Central memory CD4-positive, alpha-beta T cell (primary cell): ENCODE measurements around the gene ATP6V1E1.
"Not testable (repeated sequence)": the region's sequence is repeated elsewhere in the genome, so short reads cannot be mapped to it uniquely, and the experiment has no call there.

Experiments
- DNase-seq: peaks from one replicate; pipeline ENCODE4 v3.0.0; 2022
- total RNA-seq, 3 experiments: gene quantifications; one replicate each; lab custom pipeline; 2026; lab: John Stamatoyannopoulos, UW

The ATP6V1E1 gene
- 42.4 to 131 (median 88.6) reads per million in 3 experiments for total RNA-seq

DNA sequence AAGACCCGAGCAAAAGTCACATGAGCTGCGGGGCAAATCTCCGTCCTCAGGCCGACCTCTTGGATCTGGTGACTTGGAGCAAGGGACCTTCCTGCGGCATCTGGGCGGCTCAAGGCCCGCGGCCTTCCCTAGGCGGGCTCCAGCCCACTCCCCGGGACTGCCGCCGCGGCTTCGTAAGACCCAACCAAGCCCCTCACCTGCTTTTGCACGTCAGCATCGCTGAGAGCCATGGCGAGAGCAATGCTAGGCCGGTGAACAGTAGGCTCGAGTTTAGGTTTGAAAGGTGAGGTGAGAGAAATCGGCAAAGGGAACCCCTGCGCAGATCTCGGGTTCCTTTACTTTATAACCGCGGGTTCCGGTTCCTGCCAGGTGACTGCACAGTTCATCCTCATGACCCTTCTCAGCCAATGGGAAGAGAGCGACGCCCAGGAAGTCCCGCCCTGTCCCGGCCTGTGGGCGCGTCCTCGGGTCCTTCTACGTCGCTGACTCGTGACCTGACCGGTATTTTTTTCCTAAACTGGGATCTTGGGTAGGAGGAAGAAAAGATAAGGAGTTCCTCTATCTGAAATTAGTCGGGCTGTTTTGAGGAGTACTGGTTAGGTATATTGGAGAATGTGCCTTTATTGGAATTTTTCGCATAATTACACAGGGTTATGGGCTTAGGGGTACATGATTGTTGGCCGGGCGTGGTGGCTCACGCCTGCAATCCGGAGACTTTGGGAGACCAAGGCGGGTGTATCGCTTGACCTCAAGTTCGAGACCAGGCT, at the start of gene ATP6V1E1:
Gene ATP6V1E1, minus strand, starts transcription at position 344 of the 767 bp plus-strand sequence. Its CDS starts 114 bp downstream, at position 230.
- peak; percentile 93 for DNase-seq

DNA sequence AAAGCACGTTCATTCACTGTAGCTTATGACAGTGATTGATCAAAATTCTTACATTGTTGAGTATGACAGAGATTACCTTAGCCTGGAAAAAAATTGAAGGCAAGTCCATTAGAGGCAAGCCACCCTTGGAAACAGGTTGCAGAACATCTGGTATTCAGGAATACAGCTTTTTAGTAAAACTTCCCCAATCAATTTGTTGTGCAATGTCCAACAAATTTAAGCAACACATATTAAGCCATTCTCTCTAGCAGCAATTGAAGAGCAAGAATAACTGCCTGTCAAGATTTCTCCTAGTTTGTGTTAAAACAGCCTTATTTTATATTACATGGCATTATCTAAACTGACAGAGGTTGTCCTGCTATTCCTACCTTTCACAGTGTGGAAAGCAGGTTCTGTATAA, 47.0 kb upstream of the ATP6V1E1 start:
- DNase-seq = no peak

- DNase-seq = no peak
Measured at GRCh38 chr22:17674152-17674551, 45.6 kb upstream of the ATP6V1E1 start.

- no peak for DNase-seq
Measured at GRCh38 chr22:17672417-17672991, 44.0 kb upstream of the ATP6V1E1 start.

DNA sequence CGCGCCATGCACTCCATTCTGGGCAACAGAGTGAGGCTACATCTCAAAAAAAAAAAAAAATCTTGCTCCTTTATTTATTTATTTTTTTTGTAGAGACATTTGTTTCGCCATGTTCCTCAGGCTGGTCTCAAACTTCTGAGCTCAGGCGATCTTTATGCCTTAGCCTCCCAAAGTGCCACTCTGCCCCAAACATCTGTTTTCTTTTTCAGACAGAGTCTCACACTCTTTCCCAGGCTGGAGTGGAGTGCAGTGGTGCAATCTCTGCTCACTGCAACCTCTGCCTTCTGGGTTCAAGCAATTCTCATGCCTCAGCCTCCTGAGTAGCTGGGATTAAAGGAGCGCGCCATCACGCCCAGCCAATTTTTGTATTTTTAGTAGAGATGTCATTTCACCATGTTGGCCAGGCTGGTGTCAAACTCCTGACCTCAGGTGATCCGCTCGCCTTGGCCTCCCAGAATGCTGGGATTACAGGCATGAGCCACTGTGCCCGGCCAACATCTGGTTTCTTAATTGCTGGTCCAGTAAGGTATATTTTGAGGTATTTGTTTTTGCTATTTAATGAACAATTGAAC, 43.1 kb upstream of the ATP6V1E1 start:
- DNase-seq = not testable (repeated sequence)

- no peak for DNase-seq
Measured at GRCh38 chr22:17665854-17666253, 37.3 kb upstream of the ATP6V1E1 start.

GRCh38 chr22:17665248-17665647, 36.7 kb upstream of the ATP6V1E1 start:
- DNase-seq = no peak

DNA sequence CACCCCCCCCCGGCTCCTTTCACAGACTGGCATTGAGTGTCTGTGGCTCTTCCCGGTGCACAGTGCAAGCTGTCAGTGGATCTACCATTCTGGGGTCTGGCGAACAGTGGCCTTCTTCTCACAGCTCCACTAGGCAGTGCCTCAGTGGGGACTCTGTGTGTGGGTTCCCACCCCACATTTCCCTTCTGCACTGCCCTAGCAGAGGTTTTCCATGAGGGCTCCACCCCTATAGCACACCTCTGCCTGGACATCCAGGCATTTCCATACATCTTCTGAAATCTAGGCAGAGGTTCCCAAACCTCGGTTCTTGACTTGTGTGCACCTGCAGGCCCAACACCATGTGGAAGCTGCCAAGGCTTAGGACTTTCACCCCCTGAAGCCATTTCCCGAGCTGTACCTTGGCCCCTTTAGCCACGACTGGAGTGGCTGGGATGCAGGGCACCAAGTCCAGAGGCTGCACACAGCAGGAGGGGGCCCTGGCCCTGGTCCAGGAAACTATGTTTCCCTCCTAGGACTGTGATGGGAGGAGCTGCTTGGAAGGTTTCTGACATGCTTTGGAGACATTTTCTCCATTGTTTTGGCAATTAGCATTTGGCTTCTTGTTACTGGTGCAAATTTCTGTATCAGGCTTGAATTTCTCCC, 36.0 kb upstream of the ATP6V1E1 start:
- no peak for DNase-seq

DNA sequence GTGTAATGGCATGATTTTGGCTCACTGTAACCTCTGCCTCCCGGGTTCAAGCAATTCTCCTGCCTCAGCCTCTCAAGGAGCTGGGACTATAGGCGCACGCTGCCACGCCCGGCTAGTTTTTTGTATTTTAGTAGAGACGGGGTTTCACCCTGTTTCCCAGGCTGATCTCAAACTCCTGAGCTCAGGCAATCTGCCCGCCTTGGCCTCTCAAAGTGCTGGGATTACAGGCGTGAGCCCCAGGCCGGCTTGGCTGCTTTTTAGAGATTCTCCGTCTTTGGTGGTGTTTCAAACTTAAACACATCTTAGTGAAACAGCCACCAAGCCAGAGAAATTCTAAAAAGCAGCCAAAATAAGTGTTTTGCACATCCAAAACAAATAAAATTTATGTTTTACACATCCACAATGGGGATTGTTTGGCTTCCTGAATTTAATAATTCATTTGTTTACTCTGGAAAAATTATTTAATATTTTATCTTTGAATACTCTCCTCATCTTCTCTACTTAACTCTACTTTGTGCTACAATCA, 28.4 kb upstream of the ATP6V1E1 start:
- no peak for DNase-seq

- DNase-seq = no peak
Measured at GRCh38 chr22:17655289-17655688, 26.7 kb upstream of the ATP6V1E1 start.

DNA sequence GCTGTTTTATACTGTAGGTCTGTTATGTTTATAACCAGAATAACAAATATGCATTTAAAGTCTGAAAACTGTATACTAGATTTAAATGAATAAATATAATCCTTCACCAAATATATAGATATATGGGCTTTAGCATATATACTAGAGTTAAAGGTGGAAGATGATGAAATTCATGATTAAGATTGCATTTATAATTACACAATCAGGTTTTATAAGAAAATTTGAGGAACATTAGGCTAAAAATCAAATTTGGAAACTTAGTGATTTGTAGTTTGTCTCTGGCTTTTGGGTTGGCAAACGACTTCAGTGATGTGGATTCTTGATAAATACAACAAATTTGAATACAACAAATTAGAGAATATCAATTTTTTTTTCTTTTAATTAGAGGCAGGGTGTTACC, 20.0 kb upstream of the ATP6V1E1 start:
- DNase-seq = no peak

- DNase-seq = no peak
Measured at GRCh38 chr22:17647991-17648390, 19.4 kb upstream of the ATP6V1E1 start.

DNA sequence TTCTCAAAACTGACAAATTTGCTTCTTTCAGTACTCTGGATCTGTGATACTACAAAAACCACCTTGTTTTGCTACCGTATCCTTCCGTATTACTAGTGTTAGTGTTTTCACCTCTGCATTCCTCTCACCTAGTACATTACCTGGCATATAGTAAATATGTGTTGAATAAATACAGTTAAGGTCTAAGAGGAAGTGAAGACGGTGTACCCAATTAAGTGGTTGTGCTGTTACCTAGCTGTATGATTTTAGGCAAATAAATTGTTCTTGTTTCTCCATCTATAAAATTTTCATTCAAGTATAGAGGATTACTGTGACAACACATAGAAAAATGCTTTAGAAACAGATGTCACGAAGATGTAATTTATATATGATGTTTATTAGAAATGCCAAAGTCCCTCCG, 18.9 kb upstream of the ATP6V1E1 start:
- no peak for DNase-seq

GRCh38 chr22:17642357-17642756, 13.8 kb upstream of the ATP6V1E1 start:
- DNase-seq = not testable (repeated sequence)

- DNase-seq = no peak
Measured at GRCh38 chr22:17641269-17641668, 12.7 kb upstream of the ATP6V1E1 start.

DNA sequence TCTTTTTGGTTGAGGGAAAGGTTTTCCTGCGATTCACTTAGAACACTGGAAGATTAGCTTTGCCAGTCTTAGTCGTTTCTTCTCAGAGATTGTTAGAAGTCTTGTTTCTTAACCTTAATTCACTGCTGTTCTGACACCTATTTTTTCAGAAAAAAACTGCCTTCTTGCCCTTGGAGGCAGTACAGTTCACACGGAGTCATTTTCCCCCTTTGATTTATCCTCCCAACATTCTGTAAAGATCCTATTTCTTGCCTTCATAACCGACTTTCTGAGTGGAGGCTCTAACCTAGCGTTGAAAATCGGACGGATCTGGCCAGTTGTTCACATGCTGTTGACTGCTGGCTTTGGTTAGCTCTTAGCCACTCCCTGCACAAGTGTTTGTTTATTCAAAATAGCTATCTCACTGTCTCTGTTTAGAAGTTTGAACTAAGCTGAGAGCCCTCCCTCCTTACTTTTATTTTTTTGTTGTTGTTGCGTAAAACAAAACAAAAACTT, 10.7 kb upstream of the ATP6V1E1 start:
- peak; percentile 23 for DNase-seq

DNA sequence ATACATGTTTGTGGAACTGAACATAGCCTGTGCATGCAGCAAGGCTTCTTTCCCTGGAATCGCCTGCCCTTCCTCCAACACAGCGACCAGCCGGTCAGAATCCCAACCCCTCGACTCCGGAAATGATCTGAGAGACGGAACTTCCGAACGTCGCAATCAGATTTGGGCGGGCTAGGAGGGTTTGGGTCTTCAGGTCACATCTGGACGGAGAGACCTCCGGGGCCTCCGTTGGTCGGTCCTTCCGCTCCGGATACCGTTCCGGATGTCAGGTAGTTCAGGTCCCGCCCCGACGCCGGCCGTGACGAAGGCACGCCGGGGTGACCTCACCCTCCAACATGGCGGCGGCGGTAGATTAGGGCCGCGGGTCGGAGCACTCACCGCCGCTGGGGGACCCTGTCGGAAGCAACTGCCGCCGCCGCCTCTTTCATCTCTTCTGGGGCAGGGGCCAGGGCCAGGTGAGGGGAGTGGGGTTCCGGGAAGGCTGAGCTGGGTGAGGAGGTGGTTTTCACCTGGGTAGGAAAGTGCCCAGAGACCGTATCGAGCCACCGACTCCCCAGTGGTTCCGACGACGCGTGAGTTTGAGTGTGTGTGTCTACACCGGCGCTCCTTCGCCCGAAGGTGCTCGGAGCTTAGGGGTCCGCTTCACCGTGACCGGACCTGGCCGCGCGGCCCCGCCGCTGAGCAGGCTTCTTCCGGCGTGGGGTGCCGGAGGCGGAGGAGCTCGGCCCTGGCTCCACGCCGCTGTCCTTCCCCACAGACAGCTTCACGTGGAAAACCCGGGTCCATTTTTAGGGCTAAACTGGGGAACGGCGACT, 10.1 kb upstream of the ATP6V1E1 start, which contains the start of gene BCL2L13:
Gene BCL2L13, plus strand, starts transcription at position 326 of the 815 bp plus-strand sequence. CDS start 16,955 bp downstream, outside the sequence.
- peak; percentile 87 for DNase-seq

DNA sequence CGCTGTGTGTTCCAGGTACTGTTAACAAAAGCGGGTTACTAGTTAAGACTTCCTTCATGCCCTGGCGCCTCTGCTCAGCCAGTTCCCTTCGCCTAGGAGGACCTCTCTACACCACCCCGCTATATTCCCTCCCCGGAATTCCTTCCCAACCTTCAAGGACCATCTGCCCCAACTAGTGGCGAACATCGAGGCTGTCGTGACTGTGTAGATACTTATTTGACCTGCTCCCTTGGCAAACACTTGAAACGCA, 9.6 kb upstream of the ATP6V1E1 start:
- no peak for DNase-seq

DNA sequence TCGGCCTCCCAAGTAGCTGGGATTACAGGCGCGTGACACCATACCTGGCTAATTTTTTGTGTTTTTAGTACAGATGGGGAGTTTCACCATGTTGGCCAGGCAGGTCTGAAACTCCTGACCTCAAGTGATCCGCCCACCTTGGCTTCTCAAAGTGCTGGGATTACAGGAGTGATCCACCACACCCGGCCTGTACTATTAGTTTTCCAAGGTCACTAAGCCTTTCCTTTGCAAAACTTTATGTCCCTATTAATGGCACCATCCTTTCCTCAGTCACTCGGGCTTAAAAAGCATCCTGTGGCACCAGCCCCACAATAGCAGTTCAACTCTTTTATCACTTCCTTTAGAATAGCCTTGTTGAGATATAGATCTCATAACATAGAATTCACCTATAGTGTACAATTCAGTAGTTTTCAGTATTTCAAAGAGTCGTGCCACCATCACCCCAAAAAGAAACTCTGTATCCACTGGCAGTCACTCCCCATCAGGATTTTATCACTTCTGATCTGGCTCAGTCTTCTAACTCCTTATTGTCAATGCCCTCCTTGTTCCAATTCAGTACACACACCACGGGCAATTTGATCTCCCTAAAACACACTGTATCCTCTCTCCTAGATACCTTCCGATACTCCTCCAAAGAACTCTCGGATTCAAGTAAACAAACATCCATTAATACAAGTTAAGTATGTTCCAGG, 9.1 kb upstream of the ATP6V1E1 start:
- DNase-seq = no peak

- DNase-seq = not testable (repeated sequence)
Measured at GRCh38 chr22:17636850-17637249, 8.3 kb upstream of the ATP6V1E1 start.

DNA sequence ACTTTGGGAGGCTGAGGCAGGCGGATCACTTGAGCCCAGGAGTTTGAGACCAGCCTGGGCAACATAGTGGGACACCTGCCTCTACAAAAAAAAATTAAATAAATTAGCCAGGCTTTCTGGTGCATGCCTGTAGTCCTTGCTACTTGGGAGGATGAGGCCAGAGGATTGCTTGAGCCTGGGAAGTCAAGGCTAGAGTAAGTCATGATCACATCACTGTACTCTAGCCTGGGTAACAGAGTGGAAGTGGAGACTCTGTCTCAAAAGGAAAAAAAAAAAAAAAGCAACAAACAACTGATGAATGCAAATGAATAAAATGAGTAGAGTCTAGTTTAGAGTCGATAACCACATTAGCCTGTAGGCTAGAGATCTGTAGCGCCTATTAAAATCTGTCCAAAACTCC, 6.1 kb upstream of the ATP6V1E1 start:
- no peak for DNase-seq

DNA sequence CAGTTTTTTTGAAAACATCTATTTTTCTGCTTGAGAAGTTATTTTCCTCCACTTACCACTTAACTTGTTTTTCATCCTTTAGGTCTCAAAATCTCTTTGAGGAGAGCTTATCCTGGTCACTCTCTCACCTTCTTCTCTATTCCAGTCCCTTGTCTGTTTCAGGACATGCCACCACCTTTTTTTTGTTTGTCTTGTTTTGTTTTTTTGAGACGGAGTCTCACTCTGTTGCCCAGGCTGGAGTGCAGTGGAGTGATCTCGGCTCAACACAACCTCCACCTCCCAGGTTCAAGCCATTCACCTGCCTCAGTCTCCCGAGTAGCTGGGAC, 5.4 kb upstream of the ATP6V1E1 start:
- no peak for DNase-seq
